KBM-7 (cell line): ENCODE results near the gene STEAP4.

Source experiments
- DNase-seq: peaks from one replicate; pipeline ENCODE4 v3.0.0-alpha.2; 2015
- in situ Hi-C: fragments of 300-500 bp; cut with MboI; formaldehyde crosslinking; loops from 2 replicates; pipeline ENCODE4 v1.14.3; 2020; ENCODE audit warnings: low sequenced_read_pairs, low pct_unique_long_range_greater_than_20kb, mixed read lengths

The STEAP4 gene

DNA sequence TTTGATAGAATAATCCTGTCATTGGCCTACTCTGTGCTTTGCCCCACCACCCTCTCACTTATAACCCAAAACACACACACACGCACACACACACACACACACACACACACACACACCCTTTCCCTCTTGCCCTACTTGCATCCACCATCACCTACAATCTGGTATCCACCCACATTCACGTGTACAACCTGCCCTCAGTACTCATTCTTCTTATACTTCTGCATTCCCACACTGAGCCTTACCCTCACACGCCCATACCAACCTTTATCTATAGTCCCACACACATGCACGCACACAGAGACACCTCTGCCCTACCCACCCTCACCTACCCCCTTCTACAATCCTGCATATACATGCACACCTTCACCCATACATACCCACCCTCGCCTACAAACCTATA, 76.0 kb downstream of the STEAP4 start:
- in situ Hi-C loops: no loop called here
- DNase-seq: no peak

DNA sequence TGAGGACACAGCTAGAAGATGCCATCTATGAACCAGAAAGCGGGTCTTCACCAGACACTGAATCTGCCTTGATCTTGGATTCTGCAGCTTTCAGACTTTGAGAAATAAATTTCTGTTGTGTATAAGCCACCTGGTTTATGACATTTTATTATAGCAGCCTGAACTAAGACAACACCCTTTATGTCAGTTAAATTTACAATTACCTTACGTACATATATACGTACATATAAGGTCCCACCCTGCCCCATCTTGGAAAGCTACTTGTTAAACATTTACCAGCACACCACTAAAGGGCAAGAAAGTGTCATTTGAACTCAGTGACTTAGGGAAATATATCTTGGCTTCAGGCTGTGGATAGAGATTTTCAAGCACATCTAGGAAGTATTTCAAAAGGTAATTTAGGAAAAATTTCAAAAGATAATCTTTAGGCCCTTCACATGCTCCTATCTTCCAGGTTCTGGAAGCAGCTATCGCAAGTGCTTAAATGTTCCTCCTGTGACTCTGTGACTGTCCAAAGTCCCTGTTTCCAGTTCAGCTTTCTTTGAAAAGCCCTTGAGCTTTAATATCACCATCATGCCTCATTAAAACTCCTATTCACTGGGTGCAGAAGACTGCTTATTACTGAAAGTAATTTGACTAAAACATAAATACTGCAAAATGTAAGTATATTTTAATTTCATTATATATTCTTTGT, 77.2 kb downstream of the STEAP4 start:
- no peak for DNase-seq
- in situ Hi-C loops: no loop called here

DNA sequence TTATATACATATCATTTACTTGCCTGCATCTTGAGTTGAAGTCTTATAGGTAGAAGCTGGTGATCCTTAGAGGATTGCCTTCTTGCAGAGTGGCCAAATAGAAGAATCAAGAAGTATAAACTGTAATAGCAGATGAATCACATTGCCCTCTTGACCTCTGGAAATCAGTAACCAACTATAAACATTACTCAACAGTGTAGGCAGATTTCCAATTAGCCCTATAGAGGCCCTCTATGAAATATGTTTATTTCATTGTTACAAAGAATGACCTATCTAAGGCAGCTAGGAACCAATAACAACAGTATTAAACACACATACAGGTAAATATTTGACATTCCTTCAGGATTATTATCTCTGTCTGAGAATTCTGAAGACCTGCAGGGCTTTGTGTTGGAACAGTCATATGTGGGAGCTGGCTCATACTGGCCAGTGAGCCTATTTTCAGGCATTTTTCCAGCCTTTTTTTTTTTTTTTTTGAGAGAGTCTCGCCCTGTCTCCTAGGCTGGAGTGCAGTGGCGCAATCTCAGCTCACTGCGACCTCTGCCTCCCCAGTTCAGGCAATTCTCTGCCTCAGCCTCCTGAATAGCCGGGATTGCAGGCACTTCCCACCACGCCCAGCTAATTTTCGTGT, 79.7 kb downstream of the STEAP4 start:
- no peak for DNase-seq
- in situ Hi-C loops: no loop called here

DNA sequence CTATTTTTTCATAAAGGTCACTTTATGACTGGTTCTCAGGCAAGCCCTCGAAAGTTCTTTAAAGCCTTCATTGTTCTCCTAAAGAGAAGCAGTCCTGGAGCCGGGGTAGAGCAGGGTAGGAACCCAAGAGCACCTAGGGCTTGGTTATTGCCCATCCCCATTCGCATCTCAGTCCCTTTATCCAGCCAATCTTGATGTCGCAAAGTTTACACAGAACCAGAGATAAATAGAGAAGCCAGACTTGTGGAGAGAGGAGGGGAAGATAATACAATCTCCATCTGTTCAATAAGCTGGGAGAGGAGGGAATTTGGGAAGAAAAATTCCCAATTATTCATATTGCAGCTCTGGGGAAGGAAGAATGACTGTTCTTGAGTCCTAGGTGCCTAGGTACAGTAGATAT, 80.5 kb downstream of the STEAP4 start:
- in situ Hi-C loops: no loop called here
- DNase-seq: no peak

GRCh38 chr7:88224601-88225275, 82.0 kb downstream of the STEAP4 start:
- in situ Hi-C loops: no loop called here
- DNase-seq: no peak

GRCh38 chr7:88223265-88223664, 83.4 kb downstream of the STEAP4 start:
- DNase-seq: no peak
- in situ Hi-C loops: no loop called here
